ENCODE data around the gene CYBC1.
A peak's percentile ranks its signal among the peaks of the same experiment; 100 is the strongest.

CYBC1 gene

GRCh38 chr17:82432017-82432416 is 18.5 kb downstream of the CYBC1 start:
- H3K4me3 ChIP-seq (ENCODE audit: low read depth, low read length), result no peak overlapping the region
- no peak for TF ChIP-seq CTCF (conservative IDR thresholded peaks at IDR 0.05; ENCODE audit: low read depth, low read length)
- DNase-seq (ENCODE audit: low read depth), result no peak

- TF ChIP-seq CTCF (conservative IDR thresholded peaks at IDR 0.05; ENCODE audit: low read depth, low read length), result no peak
- no peak for DNase-seq (ENCODE audit: low read depth)
- no peak overlapping the region for H3K4me3 ChIP-seq (ENCODE audit: low read depth, low read length)
Observed at GRCh38 chr17:82429824-82430223, 20.7 kb downstream of the CYBC1 start.

GRCh38 chr17:82428546-82428945 is 22.0 kb downstream of the CYBC1 start:
- H3K4me3 ChIP-seq (ENCODE audit: low read depth, low read length), result no peak overlapping the region
- DNase-seq (ENCODE audit: low read depth), result no peak
- TF ChIP-seq CTCF (conservative IDR thresholded peaks at IDR 0.05; ENCODE audit: low read depth, low read length), result no peak

GRCh38 chr17:82424863-82425159 is 25.7 kb downstream of the CYBC1 start:
- H3K4me3 ChIP-seq (ENCODE audit: low read depth, low read length), result no peak overlapping the region
- no peak for TF ChIP-seq CTCF (conservative IDR thresholded peaks at IDR 0.05; ENCODE audit: low read depth, low read length)
- DNase-seq (ENCODE audit: low read depth), result no peak

- DNase-seq (ENCODE audit: low read depth), result peak; percentile 68
- H3K4me3 ChIP-seq (ENCODE audit: low read depth, low read length), result no peak overlapping the region
- peak; percentile 81 for TF ChIP-seq CTCF (conservative IDR thresholded peaks at IDR 0.05; ENCODE audit: low read depth, low read length)
Observed at GRCh38 chr17:82424001-82424862, 26.3 kb downstream of the CYBC1 start.

GRCh38 chr17:82419540-82419939 is 31.0 kb downstream of the CYBC1 start:
- H3K4me3 ChIP-seq (ENCODE audit: low read depth, low read length), result peak overlapping the region; percentile 82
- TF ChIP-seq CTCF (conservative IDR thresholded peaks at IDR 0.05; ENCODE audit: low read depth, low read length), result no peak
- no peak for DNase-seq (ENCODE audit: low read depth)

All from choroid plexus epithelial cell (primary cell).